ENCODE measurements around the gene GRK5. TPM values are rescaled to one million over a fixed set of nuclear protein-coding genes. Genes with fewer than 3 reads are reported as not detected.

Gene GRK5
- total RNA-seq, 4 donors from 2014 or later: 11.6 to 38.2 (median 21.4) TPM

DNA sequence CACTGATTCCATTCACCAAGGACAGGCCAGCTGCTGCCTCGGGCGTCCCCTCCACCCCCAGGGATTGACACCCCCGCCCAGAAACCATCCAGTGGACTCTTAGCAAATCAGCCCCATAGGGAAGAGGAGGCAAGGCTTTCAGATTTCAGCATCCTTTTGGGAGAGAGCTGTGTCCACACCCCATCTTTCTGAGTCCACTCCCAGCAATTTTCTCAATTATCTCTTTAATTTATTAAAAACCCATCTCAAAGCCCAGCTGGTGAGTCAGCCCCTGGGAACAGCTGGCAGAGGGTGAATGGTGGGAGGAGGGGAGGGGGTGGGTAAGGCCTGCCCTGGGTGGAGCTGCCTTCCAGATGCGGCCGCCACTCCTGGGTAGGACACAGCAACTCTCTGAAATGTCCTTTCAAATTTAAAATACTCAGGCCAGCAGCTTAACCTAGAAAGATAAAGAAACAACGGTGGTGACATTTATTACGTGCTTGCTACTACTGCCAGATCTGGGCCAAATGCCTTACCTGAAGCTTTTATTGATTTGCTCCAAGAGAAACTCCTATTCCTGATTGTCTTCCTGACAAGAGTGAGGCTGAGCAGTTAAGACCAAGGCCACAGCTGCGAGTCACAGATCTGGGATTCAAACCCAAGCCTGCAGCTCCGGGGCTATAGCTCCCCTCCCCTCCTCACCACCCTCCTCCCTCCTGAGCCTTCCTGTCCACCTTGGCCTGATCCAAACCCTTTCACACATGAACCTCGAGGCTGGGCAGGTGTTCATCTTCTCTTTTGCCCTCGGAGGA is 214.7 kb downstream of the GRK5 start:
- no peak for TF ChIP-seq CTCF (IDR thresholded peaks at IDR 0.05; ENCODE audit: low read depth)

- no peak for TF ChIP-seq CTCF (IDR thresholded peaks at IDR 0.05; ENCODE audit: low read depth)
Observed at GRCh38 chr10:119422682-119423509, 215.5 kb downstream of the GRK5 start.

- TF ChIP-seq CTCF (IDR thresholded peaks at IDR 0.05; ENCODE audit: low read depth): no peak
Observed at GRCh38 chr10:119423510-119424257, 216.3 kb downstream of the GRK5 start.

GRCh38 chr10:119424258-119424975 is 217.0 kb downstream of the GRK5 start:
- no peak for TF ChIP-seq CTCF (IDR thresholded peaks at IDR 0.05; ENCODE audit: low read depth)

GRCh38 chr10:119425102-119425880 is 217.9 kb downstream of the GRK5 start:
- no peak for TF ChIP-seq CTCF (IDR thresholded peaks at IDR 0.05; ENCODE audit: low read depth)

DNA sequence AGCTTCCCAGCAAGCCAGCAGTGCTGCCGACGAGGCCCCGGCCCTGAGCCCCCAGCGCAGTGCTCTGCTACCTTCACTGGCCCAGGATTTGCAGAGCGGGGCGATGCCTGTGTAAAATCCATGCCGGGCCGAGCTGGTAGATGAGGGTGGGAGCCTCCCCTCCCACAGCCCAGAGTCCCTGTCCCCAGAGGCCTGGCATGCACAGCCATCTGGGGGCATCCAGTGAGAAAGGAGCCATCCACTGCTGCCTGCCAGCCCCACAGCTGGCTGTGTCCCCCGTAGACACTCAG is 218.5 kb downstream of the GRK5 start:
- no peak for TF ChIP-seq CTCF (IDR thresholded peaks at IDR 0.05; ENCODE audit: low read depth)
